ENCODE results near the gene ROR2.

The ROR2 gene

GRCh38 chr9:91515074-91515687, 434.8 kb downstream of the ROR2 start:
- DNase-seq (ENCODE audit: low spot score), result peak; percentile 8

Data from activated CD4-positive, alpha-beta T cell treated with anti-CD3 and anti-CD28 coated beads, Interleukin-2, Interleukin-4, amounts not matched to agents 100 ng/mL and 50 ng/mL, durations not matched to agents 16 hours and 8 hours (primary cell).